Adipose tissue (tissue), 3 donors: ENCODE measurements around the gene REXO2. TPM values are rescaled to one million over a fixed set of nuclear protein-coding genes. Genes with fewer than 3 reads are reported as not detected.

ENCODE experiments used
- H3K27ac ChIP-seq: one replicate; pipeline ENCODE4 v1.5.1; 2013; ENCODE audit warnings: low read depth, low read length
- WGBS, 3 donors: extraction: QIAGEN DNeasy Blood & Tissue Kit; methylation state at CpG; one replicate each; pipeline ENCODE4 v1.1.7; 2013; 5-methylcytosine and 5-hydroxymethylcytosine counted together
- polyA plus RNA-seq, 3 donors: library from polyadenylated mRNA; stranded (reverse); fragments of 200-250 nt; gene quantifications; one replicate each; pipeline ENCODE4 v1.2.3, GENCODE V29; 2013
- donor health status: healthy with polysubstance abuse.
- donor health status: Bipolar disorder and iron deficiency.
- donor health status: healthy.

Gene REXO2
- polyA plus RNA-seq, 3 donors = 38.3 to 142 (median 72.8) TPM

DNA sequence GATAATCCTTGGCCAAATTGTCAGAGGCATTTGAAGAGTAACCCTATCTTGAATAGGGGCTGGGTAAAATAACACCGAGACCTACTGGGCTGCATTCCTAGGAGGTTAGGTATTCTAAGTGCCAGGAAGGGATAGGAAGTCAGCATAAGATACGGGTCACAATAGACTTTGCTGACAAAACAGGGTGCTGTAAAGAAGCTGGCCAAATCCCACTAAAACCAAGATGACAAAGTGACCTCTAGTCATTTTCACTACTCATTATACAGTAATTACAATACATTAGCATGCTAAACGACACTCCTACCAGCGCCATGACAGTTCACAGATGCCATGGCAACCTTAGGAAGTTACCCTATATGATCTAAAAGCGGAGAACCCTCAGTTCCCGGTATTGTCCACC lies 964 bp upstream of the REXO2 start:
- WGBS, 3 donors = 73 to 86% (median 81%) methylated on average over 6 of the region's 6 CpGs
- no peak overlapping the region for H3K27ac ChIP-seq

DNA sequence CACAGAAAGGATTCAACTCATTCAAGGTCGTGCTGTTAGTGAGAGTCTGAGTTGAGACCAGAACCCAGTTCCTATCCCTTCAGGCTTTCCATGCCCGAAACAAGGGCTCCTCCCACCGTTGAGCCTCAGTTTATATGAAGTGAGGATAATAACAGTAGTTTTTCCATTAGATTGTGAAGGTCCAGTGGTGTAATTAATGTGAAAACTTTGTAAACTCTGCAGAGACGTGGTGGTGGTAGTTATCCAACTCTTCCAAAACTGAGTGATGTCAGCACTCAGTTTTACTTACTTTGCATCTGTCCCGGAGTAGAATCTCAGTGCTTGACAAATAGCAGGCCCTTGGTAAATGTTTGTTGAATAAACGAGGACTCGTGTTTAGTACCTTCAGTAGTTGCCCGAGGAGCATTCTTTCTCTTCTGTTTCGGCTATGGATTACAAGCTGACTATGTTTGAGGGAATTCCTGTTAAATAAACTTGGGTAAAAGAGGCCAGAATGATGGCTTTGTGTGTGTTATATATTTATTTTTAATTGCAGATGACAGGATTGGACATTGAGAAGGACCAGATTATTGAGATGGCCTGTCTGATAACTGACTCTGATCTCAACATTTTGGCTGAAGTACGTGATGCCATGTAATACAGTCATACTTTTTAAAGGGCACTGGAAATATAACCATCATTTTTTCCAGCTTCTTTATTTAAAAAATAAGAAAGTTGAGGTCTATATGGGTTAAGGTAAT lies 1.0 kb downstream of the REXO2 start:
- WGBS, 3 donors = 6 to 24% (median 20%) methylated on average over 10 of the region's 10 CpGs

DNA sequence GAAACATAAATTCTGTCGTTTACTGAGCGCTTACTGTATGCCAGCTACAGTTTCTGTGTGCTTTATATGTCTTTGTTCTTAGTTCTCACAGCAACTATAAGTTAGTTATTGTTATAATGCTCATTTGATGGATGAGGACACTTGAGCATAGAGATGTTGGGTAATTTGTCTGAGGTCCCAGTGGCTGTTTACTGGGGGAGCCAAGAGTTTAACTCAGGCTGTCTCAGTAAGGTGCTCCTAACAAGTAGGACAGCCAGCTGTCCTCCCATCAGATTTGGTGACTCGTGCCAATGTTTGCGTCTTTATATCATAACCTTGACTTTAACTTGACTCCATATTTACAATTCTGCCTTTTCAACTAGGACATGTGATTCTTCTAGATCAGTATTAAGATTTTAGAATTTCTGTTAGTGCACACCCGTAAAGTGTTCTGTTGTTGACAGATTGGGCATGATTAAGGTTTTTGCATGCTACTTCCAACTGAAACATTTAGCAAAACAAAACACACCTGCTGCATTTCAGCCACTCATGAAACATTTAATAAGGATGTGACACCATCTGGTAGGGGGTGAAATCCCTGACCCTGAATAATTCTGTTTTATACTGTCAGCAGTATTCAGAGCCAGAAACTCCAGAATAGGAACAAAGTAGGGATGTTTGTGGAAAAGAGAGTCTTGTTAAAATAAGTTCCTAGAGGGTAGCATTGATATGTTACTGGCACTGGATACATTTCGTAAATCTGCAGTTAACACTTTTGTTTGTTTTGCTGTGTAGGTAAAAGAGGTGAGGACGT lies 1.9 kb downstream of the REXO2 start:
- no peak overlapping the region for H3K27ac ChIP-seq
- 50 to 77% (median 72%) methylated on average over 7 of the region's 7 CpGs for WGBS, 3 donors

More for the DNA sequence above, 1.0 kb downstream of the REXO2 start:
- no peak overlapping the region for H3K27ac ChIP-seq

DNA sequence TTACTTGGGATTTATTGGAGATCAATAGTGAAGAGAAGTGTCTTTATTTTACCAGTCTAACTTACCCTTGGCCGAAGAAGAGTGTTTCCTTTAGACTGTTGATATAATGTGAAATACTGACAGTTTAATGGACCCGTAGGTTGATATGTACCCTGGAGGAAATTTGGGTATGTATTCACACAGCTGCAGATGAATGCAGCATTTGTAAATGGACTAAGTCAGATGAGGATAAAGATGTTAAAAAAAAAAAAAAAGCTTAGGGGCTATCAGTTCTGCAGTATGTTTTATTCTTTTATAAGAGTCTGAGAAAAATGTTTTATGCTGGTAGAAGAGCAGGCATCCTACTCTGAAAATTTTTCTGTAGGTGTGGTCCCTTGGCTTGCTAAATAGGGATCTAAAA lies 2.7 kb downstream of the REXO2 start:
- 69 to 79% (median 76%) methylated on average over 2 of the region's 2 CpGs for WGBS, 3 donors
- H3K27ac ChIP-seq = no peak overlapping the region

DNA sequence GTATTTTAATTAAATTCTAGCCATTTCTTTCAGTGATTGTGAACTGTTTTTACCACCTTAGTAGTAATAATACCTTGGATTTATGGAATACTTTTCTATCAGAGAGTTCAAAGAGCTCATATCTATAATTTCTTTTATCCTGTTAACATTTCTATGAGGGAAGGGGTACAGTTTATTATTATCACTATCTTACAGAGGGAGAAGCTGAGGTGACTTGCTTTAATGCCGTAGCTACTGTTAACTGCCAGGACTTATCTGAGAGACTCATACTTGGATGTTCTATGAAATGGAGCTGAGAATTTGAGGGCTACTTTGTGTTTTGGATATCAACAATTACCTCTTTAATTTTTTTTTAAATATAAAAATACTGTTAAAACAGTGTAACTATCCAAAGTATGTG lies 3.3 kb downstream of the REXO2 start:
- no peak overlapping the region for H3K27ac ChIP-seq
- WGBS, 3 donors = 84 to 93% (median 91%) methylated on average over 1 of the region's 1 CpG

DNA sequence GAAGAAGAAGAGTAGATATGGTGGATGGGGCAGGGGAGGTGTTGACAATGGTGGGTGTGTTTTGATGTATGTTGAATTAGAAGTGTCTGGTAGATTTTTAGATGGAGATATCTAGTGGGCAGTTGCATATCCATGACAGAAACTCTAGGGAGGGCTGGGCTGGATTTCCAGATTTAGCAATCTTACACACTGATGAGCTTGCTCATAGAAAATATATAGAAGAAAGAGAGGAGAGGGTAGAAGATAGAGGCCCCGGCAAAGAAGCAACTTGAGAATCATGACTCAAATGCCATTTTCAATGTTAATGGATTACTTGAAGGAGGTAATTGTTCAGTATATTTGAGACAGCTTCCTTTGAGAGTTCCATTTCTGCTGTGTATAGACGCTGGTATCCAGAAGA lies 8.2 kb downstream of the REXO2 start:
- no peak overlapping the region for H3K27ac ChIP-seq
- 91 to 100% (median 92%) methylated on average over 2 of the region's 2 CpGs for WGBS, 3 donors

DNA sequence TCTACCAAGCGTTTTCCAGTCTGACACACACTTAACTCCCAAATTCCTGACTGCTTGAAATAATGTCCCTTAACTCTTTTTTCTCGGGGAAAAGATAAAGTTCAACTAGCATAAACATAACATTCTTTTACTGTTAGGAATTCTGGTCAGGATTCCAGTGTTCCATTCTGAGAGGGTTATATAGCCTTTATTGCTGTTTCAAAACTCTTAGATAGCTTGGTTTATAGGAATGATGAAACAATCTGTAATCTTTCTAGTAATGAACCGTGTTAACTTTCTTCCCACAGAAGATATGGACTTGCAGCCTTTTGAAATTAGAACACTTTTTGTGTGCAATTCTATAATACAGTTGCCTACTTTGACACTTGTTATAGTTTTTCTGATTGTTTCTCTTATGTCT lies 8.6 kb downstream of the REXO2 start:
- H3K27ac ChIP-seq = no peak overlapping the region

DNA sequence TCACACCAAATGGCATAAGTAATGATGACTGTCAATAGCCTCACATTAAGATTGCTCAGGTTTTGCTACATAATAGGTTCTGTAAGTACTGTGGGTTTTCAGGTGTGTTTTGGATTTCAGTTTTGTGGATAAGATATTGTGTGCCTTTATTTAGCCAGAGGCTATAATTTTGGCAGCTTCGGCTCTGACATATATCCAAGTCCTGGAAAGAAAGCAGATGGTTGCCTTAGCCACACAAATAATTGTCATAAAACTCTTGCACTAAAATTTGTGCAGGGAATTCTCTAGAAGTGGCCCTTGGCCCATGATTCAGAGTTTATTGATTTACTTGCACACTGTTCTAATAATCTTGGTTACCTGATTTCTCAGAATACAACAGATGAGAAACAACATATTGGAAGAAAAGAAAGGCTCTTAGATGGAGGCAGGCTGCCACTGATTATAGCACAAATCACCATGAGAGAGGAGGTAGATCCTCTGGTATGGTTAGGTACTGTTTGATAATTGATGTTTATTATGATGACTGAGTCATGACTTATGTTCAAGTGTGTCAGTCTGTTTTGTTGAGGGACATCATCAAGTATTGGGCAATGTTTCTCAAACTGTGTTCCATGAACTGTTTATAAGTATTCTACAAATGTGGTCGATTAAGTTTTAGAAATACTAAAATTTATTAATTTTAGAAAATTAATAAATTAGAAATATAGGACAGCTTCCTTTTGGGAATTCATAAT lies 9.6 kb downstream of the REXO2 start:
- no peak overlapping the region for H3K27ac ChIP-seq
- 81 to 85% (median 83%) methylated on average over 2 of the region's 2 CpGs for WGBS, 3 donors

More for the DNA sequence above, 8.6 kb downstream of the REXO2 start:
- WGBS, 3 donors = 69 to 74% (median 73%) methylated on average over 3 of the region's 3 CpGs

DNA sequence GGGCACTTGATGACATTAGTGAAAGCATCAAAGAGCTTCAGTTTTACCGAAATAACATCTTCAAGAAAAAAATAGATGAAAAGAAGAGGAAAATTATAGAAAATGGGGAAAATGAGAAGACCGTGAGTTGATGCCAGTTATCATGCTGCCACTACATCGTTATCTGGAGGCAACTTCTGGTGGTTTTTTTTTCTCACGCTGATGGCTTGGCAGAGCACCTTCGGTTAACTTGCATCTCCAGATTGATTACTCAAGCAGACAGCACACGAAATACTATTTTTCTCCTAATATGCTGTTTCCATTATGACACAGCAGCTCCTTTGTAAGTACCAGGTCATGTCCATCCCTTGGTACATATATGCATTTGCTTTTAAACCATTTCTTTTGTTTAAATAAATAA lies 10.6 kb downstream of the REXO2 start:
- no peak overlapping the region for H3K27ac ChIP-seq
- 77 to 93% (median 92%) methylated on average over 6 of the region's 6 CpGs for WGBS, 3 donors

DNA sequence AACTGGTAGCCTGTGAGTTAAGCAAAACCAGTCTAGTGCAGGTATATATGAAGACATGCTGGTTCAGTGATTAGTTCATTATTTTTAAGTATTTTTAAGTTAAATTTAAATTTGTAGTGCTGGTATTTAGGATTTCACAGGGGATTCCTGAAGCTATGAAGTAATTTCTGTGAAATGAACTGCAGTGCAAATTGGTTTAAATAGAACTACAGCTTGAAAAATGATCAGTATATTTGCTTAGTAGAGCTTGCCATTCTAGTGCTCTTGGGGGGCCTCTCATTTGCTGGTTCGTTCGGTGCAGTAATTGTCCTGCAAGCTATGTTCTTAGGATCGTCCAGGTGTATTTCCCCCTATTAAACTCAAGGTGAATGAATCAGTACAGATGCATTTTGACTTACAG lies 13.1 kb downstream of the REXO2 start:
- 83 to 96% (median 95%) methylated on average over 3 of the region's 3 CpGs for WGBS, 3 donors
- H3K27ac ChIP-seq = no peak overlapping the region

DNA sequence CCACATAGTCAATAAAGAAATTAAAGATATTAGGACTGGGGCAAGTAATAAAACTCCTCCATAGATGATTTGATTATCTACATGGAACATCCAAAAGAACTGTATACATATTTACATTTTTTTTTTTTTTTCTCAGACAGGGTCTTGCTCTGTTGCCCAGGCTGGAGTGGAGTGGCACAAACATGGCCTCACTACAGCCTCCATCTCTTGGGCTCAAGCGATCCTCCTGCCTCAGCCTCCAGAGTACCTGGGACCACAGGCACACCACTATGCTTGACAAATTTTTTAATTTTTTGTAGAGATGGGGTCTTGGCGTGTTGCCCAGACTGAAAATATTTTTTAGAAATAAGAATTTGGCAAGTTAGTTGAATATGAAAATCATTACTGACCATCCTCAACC lies 24.7 kb downstream of the REXO2 start:
- WGBS, 3 donors = 96 to 100% (median 97%) methylated on average over 2 of the region's 2 CpGs
- no peak overlapping the region for H3K27ac ChIP-seq

DNA sequence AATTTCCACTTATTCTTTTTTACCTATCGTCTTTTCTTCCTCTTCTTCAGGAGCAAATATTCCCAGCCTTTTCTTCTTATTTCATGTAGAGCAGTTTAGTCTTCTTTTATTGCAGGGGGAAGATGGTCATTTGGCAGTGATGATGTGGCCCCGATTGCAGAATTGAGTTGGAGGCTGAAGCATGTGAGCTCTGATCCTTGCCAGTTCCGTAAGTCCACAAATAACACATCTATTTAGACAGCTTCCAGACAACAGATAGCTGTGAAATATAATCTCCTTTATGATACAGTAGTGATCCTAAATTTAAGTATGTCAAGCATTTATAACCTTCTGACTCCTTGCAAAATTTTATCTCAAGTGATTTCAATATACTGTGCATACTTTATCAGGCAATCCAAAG lies 27.5 kb downstream of the REXO2 start:
- 80 to 89% (median 83%) methylated on average over 3 of the region's 3 CpGs for WGBS, 3 donors
- H3K27ac ChIP-seq = no peak overlapping the region

DNA sequence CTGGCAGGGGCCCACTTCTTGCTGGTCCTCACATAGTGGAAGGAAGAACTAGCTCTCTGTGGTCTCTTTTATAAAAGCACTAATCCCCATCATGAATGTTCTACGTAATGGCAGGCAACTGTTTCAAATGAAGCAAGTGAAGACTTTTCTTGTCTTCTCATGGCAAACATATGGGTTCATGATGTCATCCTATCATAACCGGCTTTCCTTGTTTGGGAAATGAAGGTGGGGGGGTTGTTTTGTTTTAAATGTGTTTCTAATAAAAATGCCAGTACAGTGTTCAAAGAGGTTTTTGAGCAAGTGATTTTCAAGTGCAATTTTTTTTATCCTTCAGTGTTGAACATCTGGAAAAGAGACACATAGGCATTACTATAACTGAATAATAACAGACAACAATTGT lies 33.4 kb downstream of the REXO2 start:
- 94 to 96% (median 95%) methylated on average over 2 of the region's 2 CpGs for WGBS, 3 donors
- no peak overlapping the region for H3K27ac ChIP-seq

DNA sequence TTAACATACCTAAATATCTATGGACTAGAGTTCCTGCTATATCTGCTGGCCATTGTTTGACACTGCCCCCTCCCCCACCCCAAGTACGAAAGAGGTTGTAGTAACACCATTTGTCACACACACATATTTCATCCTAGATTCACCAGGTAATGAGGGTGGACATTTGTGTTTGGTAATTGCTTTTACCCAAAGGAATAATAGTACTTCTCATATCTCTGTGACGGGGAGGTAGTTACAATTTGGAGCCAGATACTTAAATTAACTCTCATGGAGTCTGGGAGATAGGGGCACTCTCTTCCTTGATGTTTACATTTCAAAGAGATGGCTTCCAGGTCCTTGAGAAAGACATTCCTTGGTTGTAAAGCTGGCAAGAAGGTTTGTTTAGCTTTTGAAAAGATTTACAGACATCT lies 38.7 kb downstream of the REXO2 start:
- H3K27ac ChIP-seq = no peak overlapping the region

DNA sequence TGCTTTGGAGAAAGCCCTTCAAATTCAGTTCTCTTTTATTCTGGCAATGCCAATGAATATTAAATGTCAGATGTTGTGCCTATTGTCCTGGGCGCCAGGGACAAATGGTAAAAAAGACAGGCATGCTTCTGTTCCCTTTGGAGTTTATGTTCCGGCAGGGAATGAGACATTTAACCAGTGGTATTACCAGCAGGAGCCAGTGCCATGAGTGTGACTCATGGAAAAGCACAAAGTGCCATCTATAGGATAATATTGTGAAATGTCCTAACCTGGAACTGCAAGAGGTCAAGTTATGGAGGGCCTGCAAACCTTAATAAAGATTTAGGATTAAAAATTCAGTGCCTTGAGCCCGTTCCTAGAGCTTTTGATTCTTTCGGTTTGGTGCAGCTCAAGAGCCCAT lies 39.5 kb downstream of the REXO2 start:
- 66 to 79% (median 73%) methylated on average over 4 of the region's 4 CpGs for WGBS, 3 donors
- no peak overlapping the region for H3K27ac ChIP-seq

More for the DNA sequence above, 38.7 kb downstream of the REXO2 start:
- 23 to 42% (median 39%) methylated on average over 2 of the region's 2 CpGs for WGBS, 3 donors

DNA sequence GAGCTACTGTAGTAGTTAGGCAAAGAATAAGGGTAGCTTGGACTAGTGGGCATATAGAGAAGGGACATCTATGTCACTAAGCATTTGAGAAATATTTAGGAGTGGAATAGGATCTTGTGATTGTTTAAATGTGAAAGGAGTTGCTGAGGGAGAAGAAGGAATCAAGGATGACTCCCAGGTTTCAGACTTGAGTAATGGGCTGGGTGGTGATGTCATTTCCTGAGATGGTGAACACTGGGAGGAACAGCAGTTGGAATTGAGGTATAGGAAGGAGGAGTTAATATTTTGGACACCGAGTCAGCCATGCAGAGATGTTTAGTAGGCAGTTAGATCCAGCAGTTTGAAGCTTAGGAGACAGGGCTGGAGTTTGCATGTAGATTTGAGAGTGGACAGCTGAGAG lies 40.1 kb downstream of the REXO2 start:
- WGBS, 3 donors = 64 to 87% (median 83%) methylated on average over 1 of the region's 1 CpG

DNA sequence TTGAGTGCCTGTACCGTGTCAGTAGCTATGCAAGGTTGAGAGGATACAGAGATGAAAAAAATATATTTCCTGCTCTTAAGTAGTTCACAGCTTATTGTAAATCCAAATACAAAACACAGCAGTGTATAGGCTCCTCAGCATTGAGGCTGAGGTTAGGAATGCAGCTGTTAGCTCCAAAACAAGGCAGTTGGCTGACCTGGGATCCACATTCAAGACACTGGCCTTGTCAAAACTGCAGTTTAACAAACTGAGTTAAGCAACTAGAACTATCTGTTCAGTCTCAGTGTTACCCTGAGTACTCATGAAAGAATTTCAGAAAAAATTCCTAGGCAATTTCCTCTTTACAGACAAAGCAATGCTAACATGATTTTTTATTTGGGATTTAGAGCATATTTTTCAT lies 42.8 kb downstream of the REXO2 start:
- no peak overlapping the region for H3K27ac ChIP-seq
- 47 to 72% (median 64%) methylated on average over 1 of the region's 1 CpG for WGBS, 3 donors

More for the DNA sequence above, 40.1 kb downstream of the REXO2 start:
- H3K27ac ChIP-seq = no peak overlapping the region

DNA sequence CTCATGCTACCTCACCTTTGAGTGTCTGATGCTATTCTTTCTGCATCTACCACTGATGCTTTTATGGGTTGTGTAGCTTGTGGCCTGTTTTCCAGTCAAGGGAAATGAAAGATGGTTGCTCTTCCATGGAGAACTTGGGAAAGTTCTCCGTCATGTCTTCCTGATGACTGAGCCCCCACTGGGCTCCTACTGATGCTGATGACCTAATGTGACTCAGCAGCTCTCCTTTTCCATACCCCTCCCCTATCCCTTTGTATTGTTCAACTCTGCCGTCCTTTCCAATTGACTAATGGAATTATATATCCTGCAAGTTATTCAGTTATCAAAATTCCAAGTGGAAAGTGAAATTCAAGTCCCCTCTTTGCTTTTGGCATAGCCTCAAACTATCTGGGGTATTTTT lies 44.7 kb downstream of the REXO2 start:
- WGBS, 3 donors = 88 to 98% (median 88%) methylated on average over 2 of the region's 2 CpGs

DNA sequence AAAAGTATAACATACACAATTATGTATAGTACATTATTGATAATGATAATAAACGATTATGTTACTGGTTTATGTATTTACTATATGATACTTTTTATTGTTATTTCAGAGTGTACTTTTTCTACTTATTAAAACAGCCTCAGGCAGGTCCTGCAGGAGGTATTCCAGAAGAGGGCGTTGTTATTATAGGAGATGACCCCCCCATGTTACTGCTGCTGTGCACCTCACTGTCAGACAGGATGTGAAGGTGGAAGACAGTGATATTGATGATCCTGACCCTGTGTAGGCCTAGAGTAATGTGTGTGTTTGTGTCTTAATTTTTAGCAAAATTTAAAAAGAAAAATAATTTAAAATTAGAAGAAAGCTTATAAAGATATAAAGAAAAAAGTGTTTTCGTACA lies 57.6 kb downstream of the REXO2 start:
- H3K27ac ChIP-seq = no peak overlapping the region
- WGBS, 3 donors = 71 to 87% (median 83%) methylated on average over 3 of the region's 3 CpGs

More for the DNA sequence above, 44.7 kb downstream of the REXO2 start:
- no peak overlapping the region for H3K27ac ChIP-seq
